Parathyroid adenoma (tissue), 2 donors: ENCODE results near the gene FUT3.

Source experiments
- H2AFZ ChIP-seq: fragments of 300-600 bp; sonication (generic); one replicate; pipeline ENCODE4 v1.7.0; 2017; ENCODE audit warnings: antibody characterized with exemption, mild to moderate bottlenecking
- H3K27ac ChIP-seq: fragments of 300-600 bp; sonication (generic); one replicate; pipeline ENCODE4 v1.7.0; 2017
- H3K27me3 ChIP-seq: fragments of 300-600 bp; sonication (generic); one replicate; pipeline ENCODE4 v1.7.0; 2017; ENCODE audit warnings: low read length; ENCODE audit not compliant: control insufficient read depth, insufficient read depth
- H3K36me3 ChIP-seq: fragments of 300-600 bp; sonication (generic); one replicate; pipeline ENCODE4 v1.7.0; 2017; ENCODE audit warnings: low read length; ENCODE audit not compliant: control insufficient read depth, insufficient read depth
- H3K4me1 ChIP-seq: fragments of 300-600 bp; sonication (generic); one replicate; pipeline ENCODE4 v1.7.0; 2017; ENCODE audit warnings: control low read depth
- H3K4me2 ChIP-seq: fragments of 300-600 bp; sonication (generic); one replicate; pipeline ENCODE4 v1.7.0; 2017; ENCODE audit warnings: low read length
- H3K4me3 ChIP-seq: fragments of 300-600 bp; sonication (generic); one replicate; pipeline ENCODE4 v1.7.0; 2017; ENCODE audit warnings: low read depth, low read length
- H3K79me2 ChIP-seq: fragments of 300-600 bp; sonication (generic); one replicate; pipeline ENCODE4 v1.7.0; 2017; ENCODE audit warnings: control low read depth
- H3K9ac ChIP-seq: fragments of 300-600 bp; sonication (generic); one replicate; pipeline ENCODE4 v1.7.0; 2017; ENCODE audit warnings: mild to moderate bottlenecking
- H3K9me3 ChIP-seq: fragments of 300-600 bp; sonication (generic); one replicate; pipeline ENCODE4 v1.7.0; 2017; ENCODE audit warnings: low read length; ENCODE audit not compliant: control insufficient read depth
- TF ChIP-seq, protein P1 (sequence below): fragments of 300-600 bp; sonication (generic); IDR thresholded peaks from one replicate; pipeline ENCODE4 v1.7.0; 2017; ENCODE audit warnings: antibody characterized with exemption, mild to moderate bottlenecking
- donor health status: primary hyperparathyroidism.

FUT3 gene

DNA sequence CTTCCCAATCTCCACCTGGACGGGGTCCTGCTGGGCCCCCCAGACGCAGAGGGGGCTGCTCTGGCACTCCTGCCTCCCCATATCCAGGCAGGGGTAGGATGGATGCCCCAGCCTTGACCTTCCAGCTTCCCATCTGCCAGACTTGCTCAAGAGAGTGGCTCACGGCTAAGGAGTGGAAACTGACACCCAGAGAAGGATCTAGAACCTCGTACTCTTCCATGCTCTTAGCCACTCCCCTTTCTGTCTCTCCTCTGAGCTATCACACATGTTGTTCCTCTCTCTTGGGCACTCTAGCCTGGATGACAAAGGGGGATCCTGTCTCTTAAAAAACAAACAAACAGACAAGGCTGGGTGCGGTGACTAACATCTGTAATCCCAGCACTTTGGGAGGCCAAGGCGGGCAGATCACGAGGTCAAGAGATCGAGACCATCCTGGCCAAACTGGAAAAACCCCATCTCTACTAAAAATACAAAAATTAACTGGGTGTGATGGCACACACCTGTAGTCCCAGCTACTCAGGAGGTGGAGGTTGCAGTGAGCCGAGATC, 31.2 kb upstream of the FUT3 start:
- Histone ChIP-seq H3K9me3 (no peaks in the 10 kb centered on the region), H3K4me3 (no peak overlapping the region), H3K36me3 (no peaks in the 10 kb centered on the region), H3K4me1 (no peaks in the 10 kb centered on the region), H3K79me2 (no peaks in the 10 kb centered on the region), H3K27ac (no peak overlapping the region), H3K9ac (no peak overlapping the region), H3K4me2 (no peak overlapping the region), H3K27me3 (no peaks in the 10 kb centered on the region), H2AFZ (no peak overlapping the region)
- TF ChIP-seq, protein P1, sequence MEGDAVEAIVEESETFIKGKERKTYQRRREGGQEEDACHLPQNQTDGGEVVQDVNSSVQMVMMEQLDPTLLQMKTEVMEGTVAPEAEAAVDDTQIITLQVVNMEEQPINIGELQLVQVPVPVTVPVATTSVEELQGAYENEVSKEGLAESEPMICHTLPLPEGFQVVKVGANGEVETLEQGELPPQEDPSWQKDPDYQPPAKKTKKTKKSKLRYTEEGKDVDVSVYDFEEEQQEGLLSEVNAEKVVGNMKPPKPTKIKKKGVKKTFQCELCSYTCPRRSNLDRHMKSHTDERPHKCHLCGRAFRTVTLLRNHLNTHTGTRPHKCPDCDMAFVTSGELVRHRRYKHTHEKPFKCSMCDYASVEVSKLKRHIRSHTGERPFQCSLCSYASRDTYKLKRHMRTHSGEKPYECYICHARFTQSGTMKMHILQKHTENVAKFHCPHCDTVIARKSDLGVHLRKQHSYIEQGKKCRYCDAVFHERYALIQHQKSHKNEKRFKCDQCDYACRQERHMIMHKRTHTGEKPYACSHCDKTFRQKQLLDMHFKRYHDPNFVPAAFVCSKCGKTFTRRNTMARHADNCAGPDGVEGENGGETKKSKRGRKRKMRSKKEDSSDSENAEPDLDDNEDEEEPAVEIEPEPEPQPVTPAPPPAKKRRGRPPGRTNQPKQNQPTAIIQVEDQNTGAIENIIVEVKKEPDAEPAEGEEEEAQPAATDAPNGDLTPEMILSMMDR, result no peak

DNA sequence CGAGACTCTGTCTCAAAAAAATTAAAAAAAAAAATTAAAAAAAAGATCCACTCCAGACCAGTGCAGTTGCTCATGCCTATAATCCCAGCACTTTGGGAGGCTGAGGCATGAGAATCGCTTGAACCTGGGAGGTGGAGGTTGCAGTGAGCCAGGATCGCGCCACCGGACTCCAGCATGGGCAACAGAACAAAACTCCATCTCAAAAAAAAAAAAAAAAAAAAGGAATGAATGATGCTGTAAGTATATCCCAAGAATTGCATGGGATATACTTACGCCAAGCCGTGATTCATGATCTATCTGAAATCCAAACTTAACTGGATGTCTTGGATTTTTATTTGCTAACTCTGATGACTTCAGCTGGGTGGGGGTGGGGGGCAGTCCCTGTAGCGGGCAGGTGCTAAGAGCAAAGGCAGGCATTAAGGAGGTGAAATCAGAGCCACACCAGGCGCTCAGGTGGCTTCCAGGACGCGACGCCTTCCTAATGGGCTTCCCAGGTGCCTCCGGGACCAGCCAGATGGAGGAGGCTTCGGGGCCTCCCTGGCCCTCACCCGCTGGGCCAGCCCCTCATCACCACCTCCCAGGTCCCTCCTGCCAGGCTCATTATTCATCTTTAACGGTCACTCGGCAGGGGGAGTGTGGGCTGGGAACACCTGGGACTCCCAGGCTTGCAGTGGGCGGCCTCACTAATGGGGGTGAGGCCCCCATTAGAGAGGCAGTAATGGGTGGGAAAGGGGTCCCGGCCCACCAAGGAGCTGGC, 30.5 kb upstream of the FUT3 start:
- Histone ChIP-seq H3K9me3 (no peaks in the 10 kb centered on the region), H3K79me2 (no peaks in the 10 kb centered on the region), H3K36me3 (no peaks in the 10 kb centered on the region), H3K9ac (no peak overlapping the region), H3K4me3 (no peak overlapping the region), H2AFZ (no peak overlapping the region), H3K4me2 (no peak overlapping the region), H3K4me1 (no peaks in the 10 kb centered on the region), H3K27me3 (no peaks in the 10 kb centered on the region), H3K27ac (no peak overlapping the region)
- TF ChIP-seq, protein P1, result no peak

DNA sequence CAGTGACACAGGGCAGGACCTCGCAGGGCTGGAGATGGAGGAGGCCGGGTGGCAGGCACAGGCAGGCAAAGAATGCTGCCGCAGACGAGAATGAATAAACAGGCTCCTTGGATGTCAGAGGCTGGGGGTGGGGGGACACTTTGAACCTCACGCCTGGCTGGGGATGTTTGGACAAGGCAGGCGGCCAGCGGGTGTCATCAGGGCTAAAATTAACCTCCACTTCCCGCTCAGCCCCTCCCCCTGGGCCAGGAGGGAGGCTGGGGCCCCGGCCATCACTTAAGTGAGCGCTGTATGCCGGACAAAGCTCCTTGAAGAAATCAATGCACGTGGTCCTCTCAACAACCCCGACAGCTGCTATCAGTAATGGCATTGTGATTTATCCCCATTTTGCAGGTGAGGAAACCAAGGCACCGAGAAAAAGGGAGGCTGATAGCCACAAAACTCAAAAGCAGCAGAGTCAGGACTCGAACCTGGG, 29.4 kb upstream of the FUT3 start:
- H3K36me3 ChIP-seq, result no peaks in the 10 kb centered on the region
- H3K4me3 ChIP-seq, result no peak overlapping the region
- H3K79me2 ChIP-seq, result no peaks in the 10 kb centered on the region
- no peaks in the 10 kb centered on the region for H3K4me1 ChIP-seq
- no peaks in the 10 kb centered on the region for H3K27me3 ChIP-seq
- peak overlapping the region; percentile 17 for H2AFZ ChIP-seq
- peak overlapping the region; percentile 13 for H3K4me2 ChIP-seq
- H3K27ac ChIP-seq, result no peak overlapping the region
- no peak overlapping the region for H3K9ac ChIP-seq
- TF ChIP-seq, protein P1, result no peak
- no peaks in the 10 kb centered on the region for H3K9me3 ChIP-seq

DNA sequence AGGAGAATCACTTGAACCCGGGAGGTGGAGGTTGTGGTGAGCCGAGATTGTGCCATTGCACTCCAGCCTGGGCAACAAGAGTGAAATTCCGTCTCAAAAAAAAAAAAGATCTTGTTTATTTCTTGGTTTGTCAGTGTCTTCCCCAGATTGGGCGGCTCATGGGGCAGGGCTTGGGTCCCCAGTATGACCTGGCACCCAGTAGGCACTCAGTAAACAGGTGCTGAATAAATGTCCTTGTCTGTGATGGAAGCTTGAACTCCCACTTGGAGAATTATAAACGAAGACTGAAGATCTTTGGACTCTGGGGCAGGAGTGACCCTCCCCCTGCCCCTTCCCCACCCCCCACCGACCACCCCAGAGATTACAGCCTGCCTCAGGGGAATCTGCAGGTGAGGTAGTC, 28.9 kb upstream of the FUT3 start:
- Histone ChIP-seq H2AFZ (no peak overlapping the region), H3K4me3 (no peak overlapping the region), H3K4me1 (no peaks in the 10 kb centered on the region), H3K27ac (no peak overlapping the region), H3K9me3 (no peaks in the 10 kb centered on the region), H3K36me3 (no peaks in the 10 kb centered on the region), H3K4me2 (peak overlapping the region; percentile 13), H3K27me3 (no peaks in the 10 kb centered on the region), H3K9ac (no peak overlapping the region), H3K79me2 (no peaks in the 10 kb centered on the region)
- TF ChIP-seq, protein P1, result no peak
